ENCODE measurements around the gene FKBP3.

The FKBP3 gene

DNA sequence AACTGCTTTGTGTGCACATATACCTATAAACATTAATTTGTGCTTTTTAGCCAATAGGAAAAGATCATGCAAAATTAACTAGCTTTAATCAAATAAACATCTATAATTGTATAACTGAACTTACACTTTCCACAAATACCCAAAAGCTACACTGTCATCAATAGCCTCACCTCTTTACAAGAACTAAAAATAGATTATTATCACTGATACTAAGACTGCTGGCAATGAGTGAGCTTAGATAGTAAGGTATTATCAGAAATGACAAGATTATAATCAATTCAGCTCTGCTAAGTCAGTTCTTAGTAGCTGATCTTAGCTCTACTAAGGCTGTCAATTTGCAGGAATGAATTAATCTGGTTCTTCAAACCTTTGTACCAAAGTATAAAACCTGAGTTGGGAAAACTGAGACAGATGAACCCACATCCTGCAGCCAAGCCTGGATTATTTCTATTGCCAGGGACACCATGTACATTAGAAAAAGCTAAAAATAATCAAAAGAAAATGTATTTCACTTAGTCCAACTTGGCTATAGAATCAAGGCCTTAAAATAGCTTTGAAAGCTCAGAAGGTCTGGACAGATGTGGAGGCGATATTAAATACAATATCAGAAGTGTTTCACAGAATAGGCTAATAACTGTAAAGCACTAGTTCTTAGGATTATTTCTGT is 5.2 kb downstream of the FKBP3 start:
- DNase-seq, result no peak
- TF ChIP-seq, protein P1, sequence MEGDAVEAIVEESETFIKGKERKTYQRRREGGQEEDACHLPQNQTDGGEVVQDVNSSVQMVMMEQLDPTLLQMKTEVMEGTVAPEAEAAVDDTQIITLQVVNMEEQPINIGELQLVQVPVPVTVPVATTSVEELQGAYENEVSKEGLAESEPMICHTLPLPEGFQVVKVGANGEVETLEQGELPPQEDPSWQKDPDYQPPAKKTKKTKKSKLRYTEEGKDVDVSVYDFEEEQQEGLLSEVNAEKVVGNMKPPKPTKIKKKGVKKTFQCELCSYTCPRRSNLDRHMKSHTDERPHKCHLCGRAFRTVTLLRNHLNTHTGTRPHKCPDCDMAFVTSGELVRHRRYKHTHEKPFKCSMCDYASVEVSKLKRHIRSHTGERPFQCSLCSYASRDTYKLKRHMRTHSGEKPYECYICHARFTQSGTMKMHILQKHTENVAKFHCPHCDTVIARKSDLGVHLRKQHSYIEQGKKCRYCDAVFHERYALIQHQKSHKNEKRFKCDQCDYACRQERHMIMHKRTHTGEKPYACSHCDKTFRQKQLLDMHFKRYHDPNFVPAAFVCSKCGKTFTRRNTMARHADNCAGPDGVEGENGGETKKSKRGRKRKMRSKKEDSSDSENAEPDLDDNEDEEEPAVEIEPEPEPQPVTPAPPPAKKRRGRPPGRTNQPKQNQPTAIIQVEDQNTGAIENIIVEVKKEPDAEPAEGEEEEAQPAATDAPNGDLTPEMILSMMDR (IDR thresholded peaks at IDR 0.05), result no peak

DNA sequence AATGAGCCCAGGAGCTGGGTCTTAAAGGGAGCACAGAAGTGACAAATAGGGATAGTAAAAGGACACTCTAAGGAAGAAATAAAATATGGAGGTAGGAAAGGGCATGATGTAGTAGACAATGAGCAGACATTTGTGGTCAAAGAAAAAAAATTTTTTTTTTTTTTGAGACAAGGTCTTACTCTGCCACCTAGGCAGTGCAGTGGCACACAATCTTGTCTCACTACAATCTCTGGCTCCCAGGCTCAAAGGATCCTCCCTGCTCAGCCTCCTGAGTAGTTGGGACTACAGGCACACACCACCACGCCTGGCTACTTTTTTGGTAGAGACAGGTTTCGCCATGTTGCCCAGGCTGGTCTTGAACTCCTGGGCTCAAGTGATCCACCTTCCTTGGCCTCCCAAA is 8.5 kb downstream of the FKBP3 start:
- TF ChIP-seq, protein P1 (IDR thresholded peaks at IDR 0.05), result no peak
- H3K36me3 ChIP-seq, result peaks cover 20 to 67% (median 34%) of the 10 kb centered on the region in 3 donors
- no peak overlapping the region for H3K4me3 ChIP-seq
- intact Hi-C loops (cut with DNase I; ENCODE audit: low total_unique reads), result no loop called here
- no peak overlapping the region for H3K27ac ChIP-seq
- H3K27me3 ChIP-seq, result no peaks in the 10 kb centered on the region
- DNase-seq, result no peak
- H3K4me1 ChIP-seq, result peaks cover 0 to 3% (median 0%) of the 10 kb centered on the region in 4 donors
- no peaks in the 10 kb centered on the region for H3K9me3 ChIP-seq

More for the DNA sequence above, 5.2 kb downstream of the FKBP3 start:
- intact Hi-C loops (cut with DNase I; ENCODE audit: low total_unique reads), result no loop called here
- Histone ChIP-seq H3K27ac (no peak overlapping the region), H3K27me3 (no peaks in the 10 kb centered on the region), H3K9me3 (no peaks in the 10 kb centered on the region), H3K4me1 (peaks cover 0 to 10% (median 2%) of the 10 kb centered on the region in 4 donors), H3K36me3 (peaks cover 8 to 34% (median 8%) of the 10 kb centered on the region in 3 donors), H3K4me3 (no peak overlapping the region)

DNA sequence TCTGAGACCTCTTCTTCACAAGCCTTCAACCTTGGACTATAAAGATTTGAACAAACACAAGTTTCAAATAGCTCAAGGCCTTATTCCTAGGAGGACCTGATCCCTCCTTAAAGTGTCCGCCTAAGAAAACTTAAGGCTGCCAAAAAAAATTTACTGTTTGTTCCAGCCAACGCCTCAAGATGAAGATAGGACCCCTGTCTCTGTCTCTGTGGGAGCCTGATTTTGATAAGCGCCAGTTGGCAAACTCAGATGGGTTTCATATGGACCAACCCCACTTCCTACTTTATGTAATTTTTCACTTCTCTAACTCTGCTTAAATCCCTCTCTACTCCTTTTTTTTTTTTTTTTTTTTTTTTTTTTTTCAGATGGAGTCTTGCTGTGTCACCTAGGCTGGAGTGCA is 11.0 kb downstream of the FKBP3 start:
- H3K4me1 ChIP-seq, result no peaks in the 10 kb centered on the region
- TF ChIP-seq, protein P1 (IDR thresholded peaks at IDR 0.05), result no peak
- intact Hi-C loops (cut with DNase I; ENCODE audit: low total_unique reads), result no loop called here
- H3K4me3 ChIP-seq, result no peak overlapping the region
- DNase-seq, result no peak
- H3K27ac ChIP-seq, result no peak overlapping the region
- peaks cover 41 to 85% (median 57%) of the 10 kb centered on the region in 3 donors for H3K36me3 ChIP-seq
- no peaks in the 10 kb centered on the region for H3K27me3 ChIP-seq
- no peaks in the 10 kb centered on the region for H3K9me3 ChIP-seq

DNA sequence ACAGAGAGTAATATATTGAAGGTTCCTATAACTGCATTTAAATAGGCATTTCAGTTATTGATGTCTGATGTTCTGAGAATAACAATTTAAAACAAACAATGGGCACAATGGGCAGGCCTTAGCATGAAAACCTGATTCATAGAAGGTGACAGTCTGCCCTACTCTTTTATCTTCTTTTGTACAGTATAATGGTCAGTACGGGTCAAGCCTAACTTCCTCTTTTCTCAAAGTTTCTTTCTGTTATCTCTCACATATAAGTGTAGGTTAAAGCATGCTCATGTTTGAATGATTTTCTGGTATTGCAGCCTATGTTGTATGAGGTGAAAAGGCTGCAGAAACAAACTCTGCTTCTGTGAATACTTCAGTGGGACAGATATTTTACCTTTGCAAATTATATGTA is 14.2 kb downstream of the FKBP3 start:
- Histone ChIP-seq H3K4me3 (no peak overlapping the region), H3K9me3 (no peaks in the 10 kb centered on the region), H3K4me1 (no peaks in the 10 kb centered on the region), H3K27ac (no peak overlapping the region), H3K27me3 (no peaks in the 10 kb centered on the region), H3K36me3 (peaks cover 58 to 94% (median 86%) of the 10 kb centered on the region in 3 donors)
- TF ChIP-seq, protein P1 (IDR thresholded peaks at IDR 0.05), result no peak
- no peak for DNase-seq
- intact Hi-C loops (cut with DNase I; ENCODE audit: low total_unique reads), result no loop called here

DNA sequence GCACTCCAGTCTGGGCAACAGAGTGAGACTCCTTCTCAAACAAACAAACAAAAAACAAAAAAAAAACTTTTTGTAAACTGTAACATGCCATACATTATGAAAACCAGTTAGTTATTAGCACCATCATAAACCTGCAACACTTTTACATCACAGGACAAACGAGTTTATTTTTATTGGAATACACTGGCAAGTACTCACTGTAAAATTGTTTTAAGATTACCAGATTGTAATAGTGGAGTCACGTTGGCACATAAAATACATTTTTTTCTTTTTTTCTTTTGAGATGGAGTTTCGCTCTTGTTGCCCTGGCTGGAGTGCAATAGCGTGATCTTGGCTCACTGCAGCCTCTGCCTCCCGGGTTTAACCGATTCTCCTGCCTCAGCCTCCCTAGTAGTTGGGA is 15.7 kb downstream of the FKBP3 start:
- no peak for DNase-seq
- H3K36me3 ChIP-seq, result peaks cover 65 to 98% (median 88%) of the 10 kb centered on the region in 3 donors
- intact Hi-C loops (cut with DNase I; ENCODE audit: low total_unique reads), result no loop called here
- no peaks in the 10 kb centered on the region for H3K4me1 ChIP-seq
- H3K27me3 ChIP-seq, result no peaks in the 10 kb centered on the region
- TF ChIP-seq, protein P1 (IDR thresholded peaks at IDR 0.05), result no peak
- no peak overlapping the region for H3K4me3 ChIP-seq
- H3K9me3 ChIP-seq, result no peaks in the 10 kb centered on the region
- H3K27ac ChIP-seq, result no peak overlapping the region
